Fibroblast of villous mesenchyme (primary cell): ENCODE results near the gene SPATA18. TPM values are rescaled to one million over a fixed set of nuclear protein-coding genes. Genes with fewer than 3 reads are reported as not detected.

Experiments
- DNase-seq: peaks from one replicate; pipeline ENCODE4 v3.0.0-alpha.2; 2010; ENCODE audit warnings: low read depth
- H3K4me3 ChIP-seq: 2 replicates; pipeline ENCODE4 v1.5.1; 2011; ENCODE audit warnings: low read depth, mild to moderate bottlenecking, low read length
- total RNA-seq: library from RNA; depleted of rRNA; stranded (reverse); fragments of >200 nt; gene quantifications from 2 replicates; pipeline ENCODE4 v1.2.3, GENCODE V29; 2012
- TF ChIP-seq, protein P1 (sequence below): IDR thresholded peaks from 2 replicates; pipeline ENCODE4 v1.5.1; 2012; ENCODE audit warnings: low read depth, mild to moderate bottlenecking, low read length; ENCODE audit not compliant: insufficient read depth

Gene SPATA18
- total RNA-seq, 1 donor, result 18.1 TPM

GRCh38 chr4:52032005-52032404 lies 19.1 kb upstream of the SPATA18 start:
- TF ChIP-seq, protein P1, sequence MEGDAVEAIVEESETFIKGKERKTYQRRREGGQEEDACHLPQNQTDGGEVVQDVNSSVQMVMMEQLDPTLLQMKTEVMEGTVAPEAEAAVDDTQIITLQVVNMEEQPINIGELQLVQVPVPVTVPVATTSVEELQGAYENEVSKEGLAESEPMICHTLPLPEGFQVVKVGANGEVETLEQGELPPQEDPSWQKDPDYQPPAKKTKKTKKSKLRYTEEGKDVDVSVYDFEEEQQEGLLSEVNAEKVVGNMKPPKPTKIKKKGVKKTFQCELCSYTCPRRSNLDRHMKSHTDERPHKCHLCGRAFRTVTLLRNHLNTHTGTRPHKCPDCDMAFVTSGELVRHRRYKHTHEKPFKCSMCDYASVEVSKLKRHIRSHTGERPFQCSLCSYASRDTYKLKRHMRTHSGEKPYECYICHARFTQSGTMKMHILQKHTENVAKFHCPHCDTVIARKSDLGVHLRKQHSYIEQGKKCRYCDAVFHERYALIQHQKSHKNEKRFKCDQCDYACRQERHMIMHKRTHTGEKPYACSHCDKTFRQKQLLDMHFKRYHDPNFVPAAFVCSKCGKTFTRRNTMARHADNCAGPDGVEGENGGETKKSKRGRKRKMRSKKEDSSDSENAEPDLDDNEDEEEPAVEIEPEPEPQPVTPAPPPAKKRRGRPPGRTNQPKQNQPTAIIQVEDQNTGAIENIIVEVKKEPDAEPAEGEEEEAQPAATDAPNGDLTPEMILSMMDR, result no peak
- no peak overlapping the region for H3K4me3 ChIP-seq
- DNase-seq, result no peak

- no peak for DNase-seq
- H3K4me3 ChIP-seq, result no peak overlapping the region
- TF ChIP-seq, protein P1, result no peak
These were observed 15.9 kb upstream of the SPATA18 start for GRCh38 chr4:52035190-52035589.

GRCh38 chr4:52036886-52037530 lies 14.1 kb upstream of the SPATA18 start:
- peak overlapping the region; percentile 86 for H3K4me3 ChIP-seq
- DNase-seq, result no peak
- TF ChIP-seq, protein P1, result no peak

DNA sequence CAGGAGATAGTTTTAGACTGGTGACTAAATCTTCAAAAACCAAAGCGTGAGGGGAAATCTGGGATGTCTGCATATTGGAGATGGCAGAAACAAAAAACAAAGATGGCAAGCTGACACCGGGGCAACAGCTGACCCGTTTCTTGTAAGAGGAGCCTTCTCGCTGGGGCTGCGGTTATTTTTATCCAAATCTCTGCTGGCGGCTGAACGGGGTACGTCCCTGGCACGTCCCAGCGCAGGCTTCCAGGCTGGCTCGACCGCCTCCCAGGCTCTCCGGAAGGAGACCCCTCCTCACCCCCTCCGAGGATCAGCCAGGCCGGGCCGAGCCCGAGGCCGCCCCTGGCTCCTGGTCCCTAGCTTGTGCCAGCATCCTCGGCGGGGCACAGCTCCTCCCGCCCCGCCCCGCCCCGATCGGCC lies 13.4 kb upstream of the SPATA18 start:
- TF ChIP-seq, protein P1, result no peak
- H3K4me3 ChIP-seq, result peak overlapping the region; percentile 86
- DNase-seq, result peak; percentile 38

DNA sequence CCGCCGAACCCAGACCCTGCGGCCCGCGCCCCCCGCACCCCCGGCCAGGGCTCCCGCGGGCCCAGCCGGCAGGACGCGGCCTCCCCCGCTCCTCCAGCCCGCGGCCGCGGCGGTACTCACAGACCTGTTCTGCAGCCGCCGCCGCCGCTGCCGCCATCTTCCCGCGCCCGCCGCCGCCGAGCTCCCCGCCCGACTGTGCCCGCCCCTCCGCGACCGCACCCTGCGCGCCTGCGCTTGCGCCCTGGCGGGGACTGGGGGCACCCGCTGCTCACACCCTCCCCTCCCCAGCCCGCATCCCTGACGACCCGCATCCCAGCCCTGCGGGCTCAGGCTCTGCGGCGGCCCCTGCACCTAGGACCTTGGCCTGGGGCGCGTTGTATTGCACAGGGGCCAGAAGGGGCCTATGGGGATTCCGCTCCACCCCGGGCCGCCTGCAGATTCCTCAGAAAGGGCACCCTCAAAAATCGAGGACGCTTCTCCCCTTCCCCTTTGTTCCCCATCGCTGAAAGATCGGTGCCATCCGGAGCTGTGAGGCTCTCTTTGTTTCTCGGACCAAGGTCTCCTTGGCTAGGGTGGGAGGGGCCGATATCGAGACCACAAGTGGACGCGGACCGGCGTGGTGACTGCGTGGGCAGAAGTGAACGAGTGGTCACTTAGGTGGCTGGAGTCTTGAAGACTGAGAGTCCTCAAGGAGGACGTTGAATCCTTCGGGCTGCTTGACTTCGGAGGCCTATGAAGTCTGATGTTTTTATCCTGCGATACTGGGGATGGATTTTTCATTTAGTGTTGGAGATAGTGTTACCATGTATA lies 12.8 kb upstream of the SPATA18 start, which contains the start of gene SGCB:
TSS of gene SGCB (minus strand) at position 197 of the 810 bp plus-strand sequence. CDS start at position 157, 40 bp downstream.
- TF ChIP-seq, protein P1, result no peak
- peak; percentile 30 for DNase-seq
- H3K4me3 ChIP-seq, result peak within 1 kb of the TSS; percentile 86

DNA sequence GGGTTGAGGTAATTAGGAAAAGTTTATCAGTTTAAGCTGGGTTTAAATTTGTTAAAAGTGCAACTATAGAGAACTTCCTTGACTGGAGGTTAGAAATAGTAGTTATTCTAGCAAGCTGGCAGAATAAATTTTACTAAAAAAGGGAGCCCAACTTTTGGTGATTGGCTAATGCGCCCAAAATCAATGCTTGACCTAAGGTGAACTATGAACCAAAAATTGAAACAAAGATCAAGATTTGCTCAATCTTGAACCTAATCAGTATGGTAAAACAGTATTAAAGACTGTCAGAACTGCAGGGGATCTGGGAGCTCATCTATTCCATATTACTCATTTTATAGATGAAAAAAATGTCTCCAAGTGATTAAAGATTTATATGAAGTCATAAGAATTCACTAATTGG lies 6.1 kb upstream of the SPATA18 start:
- TF ChIP-seq, protein P1, result no peak
- DNase-seq, result no peak

More for the DNA sequence above, 6.1 kb upstream of the SPATA18 start:
- H3K4me3 ChIP-seq, result no peak overlapping the region
